Common myeloid progenitor, CD34-positive (primary cell): Measurements from ENCODE around the gene PLEKHM2.
"Not testable (repeated sequence)": the region's sequence is repeated elsewhere in the genome, so short reads cannot be mapped to it uniquely, and the experiment has no call there.

Source experiments
- CTCF ChIA-PET: fragments of 350-600 bp; sonication (Branson Sonifier 250); formaldehyde crosslinking; loops from one replicate; lab custom pipeline; 2021; ENCODE audit warnings: antibody characterized with exemption; lab: Charles Lee
- POLR2A ChIA-PET: fragments of 350-600 bp; sonication (Branson Sonifier 250); formaldehyde crosslinking; loops from one replicate; lab custom pipeline; 2021; ENCODE audit warnings: antibody characterized with exemption; lab: Charles Lee
- DNase-seq, 3 donors: peaks; one replicate each; pipeline versions ENCODE4 v3.0.0 to v3.0.0-alpha.2; 2013
- H3K27ac ChIP-seq, 2 experiments: 1 replicate in 1 of 2; 2 replicates in 1 of 2; pipeline ENCODE4 v1.7.0; 2013; ENCODE audit warnings: inconsistent platforms in 2 of 2, low read length in 2 of 2, mild to moderate bottlenecking in 2 of 2, low read depth in 1 of 2, moderate library complexity in 1 of 2; ENCODE audit not compliant: severe bottlenecking in 2 of 2, insufficient read depth in 1 of 2, poor library complexity in 1 of 2
- H3K27me3 ChIP-seq, 5 experiments: replicated peaks in 2 of 5; 1 replicate in 3 of 5; 2 replicates in 2 of 5; pipeline versions ENCODE4 v1.6.1 to v1.7.0; 2013; ENCODE audit warnings: low read length in 4 of 5, mild to moderate bottlenecking in 2 of 5, moderate library complexity in 2 of 5, inconsistent platforms in 1 of 5; ENCODE audit not compliant: insufficient read depth in 5 of 5, control insufficient read depth in 4 of 5
- H3K36me3 ChIP-seq, 4 experiments: 1 replicate in 2 of 4; 2 replicates in 2 of 4; pipeline versions ENCODE4 v1.6.1 to v1.7.0; 2013; ENCODE audit warnings: low read length in 3 of 4, control low read depth in 1 of 4, mild to moderate bottlenecking in 1 of 4; ENCODE audit not compliant: control insufficient read depth in 4 of 4, insufficient read depth in 4 of 4
- H3K4me1 ChIP-seq, 4 experiments: 1 replicate in 3 of 4; 2 replicates in 1 of 4; pipeline versions ENCODE4 v1.6.1 to v1.7.1; 2013; ENCODE audit warnings: low read length in 3 of 4, mild to moderate bottlenecking in 3 of 4, control low read depth in 1 of 4, inconsistent platforms in 1 of 4, moderate library complexity in 1 of 4; ENCODE audit not compliant: control insufficient read depth in 4 of 4, insufficient read depth in 4 of 4; ENCODE audit errors: control extremely low read depth in 1 of 4
- H3K4me3 ChIP-seq, 7 experiments: 1 replicate in 4 of 7; 2 replicates in 3 of 7; pipeline versions ENCODE4 v1.5.1 to v1.7.0; 2013; ENCODE audit warnings: mild to moderate bottlenecking in 7 of 7, low read length in 6 of 7, moderate library complexity in 6 of 7, inconsistent platforms in 2 of 7, low read depth in 2 of 7, control low read depth in 1 of 7; ENCODE audit not compliant: insufficient read depth in 4 of 7, control insufficient read depth in 1 of 7; ENCODE audit errors: extremely low read depth in 1 of 7
- H3K9me3 ChIP-seq, 5 experiments: 1 replicate in 4 of 5; 2 replicates in 1 of 5; pipeline versions ENCODE4 v1.6.1 to v1.7.1; 2013; ENCODE audit warnings: low read length in 4 of 5, mild to moderate bottlenecking in 2 of 5, inconsistent platforms in 1 of 5, low read depth in 1 of 5, moderate library complexity in 1 of 5; ENCODE audit not compliant: control insufficient read depth in 4 of 5, insufficient read depth in 2 of 5; ENCODE audit errors: control extremely low read depth in 1 of 5
- WGBS: methylation state at CpG from one replicate; pipeline ENCODE4 v1.1.5; 2013; ENCODE audit not compliant: insufficient coverage; 5-methylcytosine and 5-hydroxymethylcytosine counted together

Gene PLEKHM2

DNA sequence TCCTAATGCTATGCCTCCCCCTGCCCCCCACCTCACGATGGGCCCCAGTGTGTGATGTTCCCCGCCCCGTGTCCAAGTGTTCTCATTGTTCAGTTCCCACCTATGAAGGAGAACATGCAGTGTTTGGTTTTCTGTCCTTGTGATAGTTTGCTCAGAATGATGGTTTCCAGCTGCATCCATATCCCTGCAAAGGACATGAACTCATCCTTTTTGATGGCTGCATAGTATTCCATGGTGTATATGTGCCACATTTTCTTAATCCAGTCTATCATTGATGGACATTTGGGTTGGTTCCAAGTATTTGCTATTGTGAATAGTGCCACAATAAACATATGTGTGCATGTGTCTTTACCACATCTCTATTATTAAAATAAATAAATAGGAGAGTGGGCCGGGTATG is 15.2 kb downstream of the PLEKHM2 start:
- DNase-seq, H3K27me3 ChIP-seq, H3K9me3 ChIP-seq, H3K36me3 ChIP-seq, H3K4me3 ChIP-seq, H3K27ac ChIP-seq, POLR2A ChIA-PET, CTCF ChIA-PET: not testable (repeated sequence)
- 100% methylated on average over 3 of the region's 4 CpGs for WGBS
- peaks cover 8 to 25% (median 14%) of the 10 kb centered on the region in 4 experiments for H3K4me1 ChIP-seq

DNA sequence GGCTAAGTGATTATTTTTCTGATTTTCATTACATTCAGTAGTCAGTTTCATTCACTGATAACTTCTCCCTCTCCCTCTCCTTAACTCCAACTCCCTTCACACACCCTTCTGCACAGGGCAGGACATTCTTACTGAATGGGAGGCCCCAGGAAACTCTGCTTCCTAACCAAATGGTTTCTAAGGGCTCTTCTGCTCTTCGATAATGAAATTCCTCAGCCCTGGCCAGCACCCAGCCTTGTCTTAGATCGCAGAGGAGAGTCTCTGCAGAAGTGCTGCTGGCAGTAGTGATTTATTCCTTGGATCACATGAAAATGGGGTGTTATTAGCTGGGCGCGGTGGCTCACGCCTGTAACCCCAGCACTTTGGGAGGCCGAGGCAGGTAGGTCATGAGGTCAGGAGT is 16.4 kb downstream of the PLEKHM2 start:
- WGBS, result 100% methylated on average over 6 of the region's 6 CpGs
- peaks cover 8 to 25% (median 14%) of the 10 kb centered on the region in 4 experiments for H3K4me1 ChIP-seq
- POLR2A ChIA-PET, result interaction anchor here (0.6 kb wide), 1 partner anchor 25 kb away, joined by 3 read pairs; no protein-coding TSS in a partner anchor
- no peak for DNase-seq
- CTCF ChIA-PET, result interaction anchor here (1.0 kb wide), 1 partner anchor 10 kb away, joined by 3 read pairs; no protein-coding TSS in a partner anchor
- H3K27me3 ChIP-seq, result no peaks in the 10 kb centered on the region
- H3K36me3 ChIP-seq, result peaks cover 0 to 12% (median 4%) of the 10 kb centered on the region in 4 experiments
- H3K27ac ChIP-seq, result no peak overlapping the region
- H3K4me3 ChIP-seq, result no peak overlapping the region
- no peaks in the 10 kb centered on the region for H3K9me3 ChIP-seq

DNA sequence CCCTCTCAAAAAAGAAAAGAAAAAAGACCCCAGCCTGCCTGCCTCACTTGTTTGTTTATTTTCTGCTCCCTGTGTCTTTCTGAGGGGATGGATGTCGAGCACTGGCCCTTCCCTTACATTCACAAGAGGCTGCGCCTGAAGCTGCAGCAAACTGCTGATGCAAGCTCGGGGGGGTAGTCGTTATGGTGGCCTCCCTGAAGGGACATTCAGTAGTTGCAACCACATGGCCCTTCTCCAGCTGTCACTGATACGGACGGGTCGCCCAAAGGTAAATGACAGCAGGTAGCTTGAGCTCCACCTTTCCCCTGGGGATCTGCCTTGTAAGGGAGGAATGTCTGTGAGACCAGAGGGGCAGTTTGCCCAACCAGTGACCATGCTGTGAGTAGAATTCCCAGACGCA is 17.7 kb downstream of the PLEKHM2 start:
- 95% methylated on average over 5 of the region's 8 CpGs for whole genome bisulfite sequencing
- peaks cover 8 to 18% (median 12%) of the 10 kb centered on the region in 4 experiments for H3K4me1 ChIP-seq
- H3K4me3 ChIP-seq, result no peak overlapping the region
- ChIA-PET POLR2A (interaction anchor here (0.6 kb wide), 1 partner anchor 60 kb away, joined by 4 read pairs; no protein-coding TSS in a partner anchor), CTCF (interaction anchor here (1.0 to 1.2 kb wide), 2 partner anchors 13 to 106 kb away, joined by 3 read pairs; no protein-coding TSS in a partner anchor)
- DNase-seq, result no peak
- H3K27me3 ChIP-seq, result no peaks in the 10 kb centered on the region
- H3K27ac ChIP-seq, result no peak overlapping the region
- H3K36me3 ChIP-seq, result peaks cover 0 to 19% (median 7%) of the 10 kb centered on the region in 4 experiments
- H3K9me3 ChIP-seq, result no peaks in the 10 kb centered on the region

- H3K9me3 ChIP-seq, result no peaks in the 10 kb centered on the region
- ChIA-PET CTCF (interaction anchor here (1.2 kb wide), 1 partner anchor 107 kb away, joined by 3 read pairs; no protein-coding TSS in a partner anchor), POLR2A (interaction anchor here (0.5 kb wide), 1 partner anchor 21 kb away, joined by 3 read pairs; no protein-coding TSS in a partner anchor)
- no peak overlapping the region for H3K4me3 ChIP-seq
- WGBS, result 97% methylated on average over 16 of the region's 19 CpGs
- peaks cover under 1 to 7% (median 2%) of the 10 kb centered on the region in 4 experiments for H3K4me1 ChIP-seq
- no peaks in the 10 kb centered on the region for H3K27me3 ChIP-seq
- no peak overlapping the region for H3K27ac ChIP-seq
- peaks cover 0 to 19% (median 7%) of the 10 kb centered on the region in 4 experiments for H3K36me3 ChIP-seq
- DNase-seq, result no peak
Observed at GRCh38 chr1:15702722-15703550, 18.8 kb downstream of the PLEKHM2 start.

DNA sequence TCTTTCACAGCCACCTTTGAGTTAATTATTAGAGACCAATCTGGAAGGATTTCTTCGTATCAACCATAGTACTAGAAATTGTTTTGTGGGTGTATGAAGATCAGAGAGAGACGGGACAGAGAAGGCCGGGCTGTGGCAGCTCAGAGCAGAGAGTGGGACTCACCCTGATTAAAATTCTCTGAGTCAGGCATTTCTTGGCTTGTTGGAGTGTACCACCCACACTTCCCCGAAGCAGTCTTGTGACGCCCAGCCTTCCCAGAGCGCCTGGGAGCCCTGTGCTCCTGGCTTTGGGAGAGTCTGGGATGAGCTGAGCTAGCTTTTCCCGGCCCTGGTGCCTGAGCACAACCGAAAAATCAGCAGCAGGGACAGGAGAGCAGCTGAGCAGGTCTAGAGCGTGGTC is 19.4 kb downstream of the PLEKHM2 start:
- Histone ChIP-seq H3K36me3 (peaks cover 0 to 19% (median 7%) of the 10 kb centered on the region in 4 experiments), H3K27me3 (no peaks in the 10 kb centered on the region), H3K9me3 (no peaks in the 10 kb centered on the region), H3K4me1 (peaks cover 0 to 2% (median 0%) of the 10 kb centered on the region in 4 experiments), H3K27ac (no peak overlapping the region), H3K4me3 (no peak overlapping the region)
- ChIA-PET POLR2A (interaction anchor here (0.5 kb wide), 1 partner anchor 22 kb away, joined by 3 read pairs; no protein-coding TSS in a partner anchor), CTCF (interaction anchor here (1.0 kb wide), 1 partner anchor 12 kb away, joined by 3 read pairs; no protein-coding TSS in a partner anchor)
- 100% methylated on average over 7 of the region's 9 CpGs for WGBS
- DNase-seq, result no peak

DNA sequence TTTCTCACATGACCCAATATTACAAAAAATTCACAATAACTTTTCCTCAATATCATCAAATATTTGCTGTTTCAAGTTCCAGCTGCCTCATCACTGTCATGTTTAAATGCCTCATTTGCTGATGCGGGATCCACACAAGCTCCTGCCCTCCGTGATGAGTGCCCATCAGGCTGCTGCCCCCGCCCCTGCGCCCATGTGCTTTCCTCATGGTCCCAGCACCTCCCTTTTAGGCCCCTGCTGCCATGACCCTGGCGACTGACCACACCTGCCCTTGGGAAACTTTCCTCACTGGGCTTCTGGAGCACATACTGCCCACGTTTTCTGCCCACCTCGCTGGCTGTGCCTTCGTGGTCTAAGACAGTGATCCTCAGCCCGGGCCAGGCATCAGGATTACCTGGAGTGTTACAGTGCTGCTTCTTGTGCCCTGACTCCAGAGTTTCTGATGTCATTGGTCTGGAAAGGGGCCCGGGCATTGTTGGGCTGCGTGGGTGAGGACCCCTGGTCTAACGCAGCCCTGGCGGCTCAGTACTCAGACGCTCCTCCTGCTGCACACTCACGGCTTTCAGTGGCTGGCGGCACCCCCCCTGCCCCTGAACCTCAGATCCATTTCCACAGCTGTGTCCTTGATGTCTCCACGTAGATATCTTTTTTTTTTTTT is 20.5 kb downstream of the PLEKHM2 start:
- 96% methylated on average over 10 of the region's 17 CpGs for WGBS
- H3K27me3 ChIP-seq, result no peaks in the 10 kb centered on the region
- DNase-seq, result no peak
- POLR2A ChIA-PET, result interaction anchor here (0.6 kb wide), 1 partner anchor 52 kb away, joined by 4 read pairs; no protein-coding TSS in a partner anchor
- CTCF ChIA-PET, result interaction anchor here (1.0 kb wide), 1 partner anchor 13 kb away, joined by 3 read pairs; no protein-coding TSS in a partner anchor
- no peaks in the 10 kb centered on the region for H3K9me3 ChIP-seq
- no peak overlapping the region for H3K4me3 ChIP-seq
- H3K36me3 ChIP-seq, result peaks cover 0 to 19% (median 7%) of the 10 kb centered on the region in 4 experiments
- H3K27ac ChIP-seq, result no peak overlapping the region
- H3K4me1 ChIP-seq, result no peaks in the 10 kb centered on the region
